Measurements from ENCODE around the gene ALS2CL.

DNA sequence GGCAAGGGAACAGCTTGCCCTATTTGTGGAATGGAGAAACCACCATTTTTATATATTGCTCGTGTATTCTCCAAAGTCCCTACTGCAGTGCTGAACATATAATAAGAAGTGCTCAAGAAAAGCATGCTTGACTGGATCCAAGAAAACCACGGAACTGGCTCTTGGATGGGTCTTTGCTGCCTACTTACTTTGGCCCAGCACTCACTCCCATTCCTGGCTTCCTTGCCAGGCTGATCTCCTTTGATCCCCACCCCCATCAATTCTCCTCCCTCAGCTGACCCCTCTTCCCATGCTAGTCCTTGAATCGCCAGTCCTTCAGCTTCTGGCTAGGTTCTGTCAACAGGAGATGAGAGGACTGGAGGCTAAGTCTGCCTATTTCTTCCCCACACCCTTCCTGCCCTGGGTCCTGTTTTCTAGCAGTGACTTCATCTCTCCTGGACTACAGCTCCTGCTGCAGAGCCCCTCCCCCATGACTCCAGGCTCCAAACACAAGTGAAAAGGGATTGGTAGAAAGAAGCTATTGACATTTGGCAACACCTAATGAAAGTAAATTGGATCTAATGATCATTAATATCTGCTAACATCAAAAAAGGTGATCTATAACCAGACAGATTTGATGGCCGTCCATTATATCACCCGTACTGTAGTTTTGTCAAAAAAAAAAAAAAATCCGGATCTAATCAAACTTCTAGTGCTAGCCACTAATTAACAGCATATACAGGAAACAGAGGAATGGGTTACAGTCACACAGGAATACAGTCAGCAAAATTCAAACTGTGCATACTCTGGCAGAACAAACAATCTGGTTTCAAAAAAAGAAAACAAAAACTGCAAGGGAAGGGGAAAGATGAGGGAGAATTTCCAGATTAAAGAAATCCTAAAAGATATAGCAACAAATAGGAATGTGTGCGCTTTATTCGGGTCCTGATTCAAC, 73.4 kb downstream of the ALS2CL start:
- no peak for TF ChIP-seq EZH2 (IDR thresholded peaks at IDR 0.05; ENCODE audit: borderline replicate concordance, low read depth, low read length, poor library complexity, severe bottlenecking)
- TF ChIP-seq, protein P1, sequence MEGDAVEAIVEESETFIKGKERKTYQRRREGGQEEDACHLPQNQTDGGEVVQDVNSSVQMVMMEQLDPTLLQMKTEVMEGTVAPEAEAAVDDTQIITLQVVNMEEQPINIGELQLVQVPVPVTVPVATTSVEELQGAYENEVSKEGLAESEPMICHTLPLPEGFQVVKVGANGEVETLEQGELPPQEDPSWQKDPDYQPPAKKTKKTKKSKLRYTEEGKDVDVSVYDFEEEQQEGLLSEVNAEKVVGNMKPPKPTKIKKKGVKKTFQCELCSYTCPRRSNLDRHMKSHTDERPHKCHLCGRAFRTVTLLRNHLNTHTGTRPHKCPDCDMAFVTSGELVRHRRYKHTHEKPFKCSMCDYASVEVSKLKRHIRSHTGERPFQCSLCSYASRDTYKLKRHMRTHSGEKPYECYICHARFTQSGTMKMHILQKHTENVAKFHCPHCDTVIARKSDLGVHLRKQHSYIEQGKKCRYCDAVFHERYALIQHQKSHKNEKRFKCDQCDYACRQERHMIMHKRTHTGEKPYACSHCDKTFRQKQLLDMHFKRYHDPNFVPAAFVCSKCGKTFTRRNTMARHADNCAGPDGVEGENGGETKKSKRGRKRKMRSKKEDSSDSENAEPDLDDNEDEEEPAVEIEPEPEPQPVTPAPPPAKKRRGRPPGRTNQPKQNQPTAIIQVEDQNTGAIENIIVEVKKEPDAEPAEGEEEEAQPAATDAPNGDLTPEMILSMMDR (conservative IDR thresholded peaks at IDR 0.05; ENCODE audit: low read depth, low read length), result no peak

All from A673 (cell line).